ENCODE data around the gene CBX1.
"Not testable (repeated sequence)": the region's sequence is repeated elsewhere in the genome, so short reads cannot be mapped to it uniquely, and the experiment has no call there.

The CBX1 gene

DNA sequence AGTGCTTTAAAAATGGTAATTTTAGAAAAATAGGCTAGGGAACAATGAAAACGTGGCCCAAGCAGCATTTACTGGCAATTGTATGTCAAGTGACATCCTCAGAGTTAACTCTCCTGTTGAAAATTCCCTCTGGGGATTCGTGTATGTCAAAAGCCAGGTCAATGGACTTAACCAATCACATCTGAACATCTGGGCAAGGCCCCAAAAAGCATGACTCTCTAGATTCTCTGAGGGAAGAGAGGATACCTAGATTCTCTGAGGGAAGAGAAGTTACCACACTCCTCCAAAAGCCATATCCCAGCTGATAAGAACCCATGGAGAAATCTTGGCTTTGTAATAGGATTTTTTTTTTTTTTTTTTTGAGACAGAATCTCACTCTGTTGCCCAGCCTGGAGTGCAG lies 29.6 kb downstream of the CBX1 start:
- DNase-seq: no peak

DNA sequence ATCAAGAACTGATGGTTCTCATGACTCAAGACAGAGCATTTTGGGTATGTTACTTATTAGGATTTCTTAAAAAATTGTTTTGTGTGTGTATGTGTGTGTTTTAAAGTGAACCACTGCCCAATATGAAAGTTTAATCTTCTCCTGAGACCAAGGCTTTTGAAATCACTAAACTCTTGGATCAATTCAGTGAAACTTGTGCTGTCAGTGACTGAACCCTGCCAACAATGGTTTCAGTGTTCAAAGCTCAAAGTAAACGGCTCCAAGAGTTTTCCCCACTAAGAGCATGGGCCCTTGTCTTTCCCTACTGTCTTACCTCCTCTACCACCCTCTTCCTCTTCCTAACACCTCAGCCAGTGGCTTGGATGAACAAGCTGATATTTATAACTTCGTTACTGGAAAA lies 31.1 kb downstream of the CBX1 start:
- DNase-seq: no peak

DNA sequence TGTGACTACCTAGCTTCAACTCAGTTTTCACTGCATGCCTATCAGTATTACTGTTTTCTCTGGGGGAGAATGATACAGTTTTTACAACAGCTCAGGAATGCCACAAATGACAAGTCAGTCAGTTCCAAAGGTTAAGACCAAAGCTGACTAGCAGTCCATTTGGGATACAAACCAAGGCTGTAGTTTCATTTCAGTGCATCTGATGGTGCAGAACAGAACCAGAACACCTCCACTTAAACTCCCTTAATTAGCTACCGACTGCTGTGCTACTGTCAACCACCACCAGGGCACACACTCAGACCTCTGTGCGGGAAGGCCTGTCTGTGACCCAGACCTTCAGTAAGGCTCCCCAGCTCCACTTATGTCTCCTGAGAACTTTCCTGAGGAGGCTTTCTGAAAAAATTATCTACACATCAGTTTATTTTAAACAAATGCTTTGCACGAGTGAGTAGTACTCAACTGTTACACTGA lies 32.8 kb downstream of the CBX1 start:
- DNase-seq: peak in 1 of 3 experiments; percentile 8

DNA sequence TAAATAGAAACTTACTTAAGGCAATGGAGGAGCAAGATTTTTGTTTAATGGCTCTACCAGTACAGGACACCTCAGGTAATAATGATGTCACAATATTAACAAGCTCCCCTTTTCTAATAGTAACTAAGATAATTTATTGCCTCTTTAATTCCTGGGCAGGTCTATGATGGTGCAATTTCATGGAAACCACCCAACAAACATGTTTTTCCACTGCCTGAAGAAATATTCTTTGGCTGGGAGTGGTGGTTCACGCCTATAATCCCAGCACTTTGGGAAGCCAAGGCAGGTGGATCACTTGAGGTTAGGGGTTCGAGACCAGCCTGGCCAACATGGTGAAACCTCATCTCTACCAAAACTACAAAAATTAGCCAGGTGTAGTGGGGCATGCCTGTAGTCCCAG lies 33.5 kb downstream of the CBX1 start:
- DNase-seq: not testable (repeated sequence)

DNA sequence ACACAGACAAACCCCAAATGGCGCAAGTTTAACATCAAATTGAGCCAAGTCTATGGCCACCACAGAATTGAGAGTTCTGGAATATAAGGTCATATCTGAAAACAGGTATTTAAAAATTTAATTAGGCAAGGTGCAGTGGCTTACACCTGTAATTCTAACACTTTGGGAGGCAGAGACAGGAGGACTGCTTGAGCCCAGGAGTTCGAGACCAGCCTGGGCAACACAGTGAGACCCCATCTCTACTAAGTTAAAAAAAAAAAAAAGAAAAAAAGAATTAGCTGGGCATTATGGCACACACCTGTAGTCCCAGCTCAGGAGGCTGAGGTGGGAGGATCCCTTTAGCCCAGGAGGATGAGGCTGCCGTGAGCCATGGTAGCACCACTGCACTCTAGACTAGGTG lies 34.0 kb downstream of the CBX1 start:
- no peak for DNase-seq

DNA sequence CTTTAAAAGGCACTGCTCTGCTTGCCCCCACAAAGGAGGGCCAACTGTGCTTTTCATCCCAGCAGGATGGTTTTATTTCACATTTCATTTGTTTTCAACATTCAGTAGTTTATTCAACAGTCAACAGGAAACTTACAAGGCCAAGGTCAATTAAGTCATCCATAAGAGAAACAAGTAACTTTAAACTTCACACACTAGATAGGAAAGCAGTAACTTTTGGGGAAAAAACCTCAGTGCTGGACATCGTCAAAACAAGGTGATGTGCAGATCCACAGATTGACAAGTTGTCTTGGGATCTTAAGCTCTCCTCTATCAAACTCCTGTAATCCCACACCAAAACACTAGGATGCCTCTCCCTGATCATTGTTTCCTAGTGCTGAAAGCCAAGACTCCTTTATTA lies 34.6 kb downstream of the CBX1 start:
- DNase-seq: no peak

DNA sequence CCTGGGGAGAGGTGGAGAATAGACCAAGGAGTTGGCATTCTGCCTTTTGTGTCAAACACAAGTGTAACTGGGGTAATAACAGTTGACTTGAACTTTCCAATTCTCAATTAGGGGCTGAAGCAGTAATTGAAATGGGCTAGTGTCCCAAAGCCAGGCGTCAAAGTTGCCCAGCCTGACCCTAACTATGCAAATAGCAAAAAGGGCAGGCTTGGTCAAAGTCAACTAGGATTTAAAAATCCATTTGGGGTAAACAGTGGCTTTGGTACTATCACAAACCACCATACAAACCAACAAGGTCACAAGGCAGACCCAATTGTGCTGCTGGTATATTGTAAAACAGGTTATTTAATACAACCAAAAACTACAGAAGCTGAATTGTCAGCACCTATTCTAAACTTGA lies 35.1 kb downstream of the CBX1 start:
- no peak for DNase-seq

DNA sequence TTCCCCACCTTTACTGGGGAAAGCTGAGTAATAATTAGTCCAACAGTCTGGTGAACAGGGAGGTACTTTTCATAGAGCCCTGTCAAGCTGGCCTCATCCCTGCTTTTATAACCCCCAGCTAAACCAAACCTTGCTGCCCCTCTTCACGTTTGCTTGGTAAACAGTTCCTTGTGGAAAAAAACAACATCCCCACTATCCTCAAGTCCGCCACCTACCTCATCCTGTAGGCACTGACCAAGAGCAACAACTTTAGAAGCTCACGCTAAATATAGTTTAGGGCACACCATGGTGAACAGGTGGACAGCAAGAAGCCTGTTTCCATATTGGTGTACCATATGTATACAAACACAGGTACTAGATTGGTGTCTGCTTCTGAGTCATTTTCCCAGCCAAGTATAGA lies 36.6 kb downstream of the CBX1 start:
- no peak for DNase-seq

DNA sequence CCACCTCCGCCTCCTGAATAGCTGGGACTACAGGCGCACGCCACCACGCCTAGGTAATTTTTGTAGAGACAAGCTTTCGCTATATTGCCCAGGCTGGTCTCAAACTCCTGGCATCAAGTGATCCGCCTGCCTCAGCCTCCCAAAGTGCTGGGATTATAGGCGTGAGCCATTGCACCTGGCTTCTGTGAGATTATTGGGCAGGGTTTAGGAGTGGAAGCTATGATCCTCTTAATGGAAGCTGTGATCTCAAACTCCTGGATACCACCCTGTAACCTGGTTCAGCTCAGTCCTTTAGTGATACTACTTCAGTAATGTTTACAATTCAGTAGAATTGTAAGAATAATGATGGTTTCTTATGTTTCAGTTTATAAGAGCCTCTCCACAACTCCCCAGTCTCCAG lies 39.0 kb downstream of the CBX1 start:
- DNase-seq: no peak

DNA sequence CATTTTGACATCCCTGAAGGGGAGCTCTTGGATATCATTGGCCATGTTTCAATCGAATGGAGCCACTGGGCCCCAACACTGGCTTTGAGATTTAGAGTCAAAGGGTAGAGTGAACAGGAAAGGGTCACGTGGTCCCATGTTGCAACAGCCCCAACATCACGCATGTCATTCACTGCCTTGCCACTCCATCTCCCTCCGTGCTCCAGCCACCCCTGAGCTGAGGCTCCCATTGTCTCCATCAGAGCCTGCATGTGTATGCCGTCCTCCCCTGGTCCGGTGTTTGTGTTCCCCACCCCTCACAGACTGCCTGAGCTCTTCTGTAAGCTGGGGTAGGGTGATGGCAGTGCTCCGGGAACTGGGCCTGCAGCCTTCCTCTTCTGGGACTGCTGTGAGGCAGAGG lies 41.0 kb downstream of the CBX1 start:
- DNase-seq: no peak

DNA sequence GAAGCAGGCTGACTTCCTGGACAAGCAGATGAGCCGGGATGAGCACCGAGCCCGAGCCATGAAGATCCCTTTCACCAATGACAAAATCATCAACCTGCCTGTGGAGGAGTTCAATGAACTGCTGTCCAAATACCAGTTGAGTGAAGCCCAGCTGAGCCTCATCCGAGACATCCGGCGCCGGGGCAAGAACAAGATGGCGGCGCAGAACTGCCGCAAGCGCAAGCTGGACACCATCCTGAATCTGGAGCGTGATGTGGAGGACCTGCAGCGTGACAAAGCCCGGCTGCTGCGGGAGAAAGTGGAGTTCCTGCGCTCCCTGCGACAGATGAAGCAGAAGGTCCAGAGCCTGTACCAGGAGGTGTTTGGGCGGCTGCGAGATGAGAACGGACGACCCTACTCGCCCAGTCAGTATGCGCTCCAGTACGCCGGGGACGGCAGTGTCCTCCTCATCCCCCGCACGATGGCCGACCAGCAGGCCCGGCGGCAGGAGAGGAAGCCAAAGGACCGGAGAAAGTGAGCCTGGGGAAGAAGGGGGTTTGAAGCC lies 42.1 kb downstream of the CBX1 start:
- no peak for DNase-seq

DNA sequence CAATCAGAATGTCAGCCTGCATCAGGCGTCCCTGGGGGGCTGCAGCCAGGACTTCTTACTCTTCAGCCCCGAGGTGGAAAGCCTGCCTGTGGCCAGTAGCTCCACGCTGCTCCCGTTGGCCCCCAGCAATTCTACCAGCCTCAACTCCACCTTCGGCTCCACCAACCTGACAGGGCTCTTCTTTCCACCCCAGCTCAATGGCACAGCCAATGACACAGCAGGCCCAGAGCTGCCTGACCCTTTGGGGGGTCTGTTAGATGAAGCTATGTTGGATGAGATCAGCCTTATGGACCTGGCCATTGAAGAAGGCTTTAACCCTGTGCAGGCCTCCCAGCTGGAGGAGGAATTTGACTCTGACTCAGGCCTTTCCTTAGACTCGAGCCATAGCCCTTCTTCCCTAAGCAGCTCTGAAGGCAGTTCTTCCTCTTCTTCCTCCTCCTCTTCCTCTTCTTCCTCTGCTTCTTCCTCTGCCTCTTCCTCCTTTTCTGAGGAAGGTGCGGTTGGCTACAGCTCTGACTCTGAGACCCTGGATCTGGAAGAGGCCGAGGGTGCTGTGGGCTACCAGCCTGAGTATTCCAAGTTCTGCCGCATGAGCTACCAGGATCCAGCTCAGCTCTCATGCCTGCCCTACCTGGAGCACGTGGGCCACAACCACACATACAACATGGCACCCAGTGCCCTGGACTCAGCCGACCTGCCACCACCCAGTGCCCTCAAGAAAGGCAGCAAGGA lies 42.7 kb downstream of the CBX1 start:
- DNase-seq: no peak

DNA sequence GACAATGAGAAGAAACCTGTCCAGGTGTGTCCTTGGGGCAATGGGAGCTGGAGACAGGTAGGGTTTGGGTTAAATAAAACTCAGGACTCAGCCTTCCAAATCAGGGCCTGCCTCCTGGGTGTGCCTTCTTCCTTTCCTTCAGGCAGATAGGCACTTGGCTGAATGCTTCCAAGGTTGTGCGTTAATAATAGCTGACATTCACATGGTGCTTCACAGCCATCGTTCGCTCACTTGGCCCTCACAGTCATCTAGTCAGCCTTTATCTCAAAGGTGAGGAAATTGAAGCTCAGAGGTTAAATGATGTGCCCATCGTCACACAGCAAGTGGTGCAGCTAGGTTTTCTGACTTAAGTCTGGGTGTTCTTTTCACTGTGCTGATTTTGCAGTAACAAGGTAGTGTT lies 43.7 kb downstream of the CBX1 start:
- no peak for DNase-seq

DNA sequence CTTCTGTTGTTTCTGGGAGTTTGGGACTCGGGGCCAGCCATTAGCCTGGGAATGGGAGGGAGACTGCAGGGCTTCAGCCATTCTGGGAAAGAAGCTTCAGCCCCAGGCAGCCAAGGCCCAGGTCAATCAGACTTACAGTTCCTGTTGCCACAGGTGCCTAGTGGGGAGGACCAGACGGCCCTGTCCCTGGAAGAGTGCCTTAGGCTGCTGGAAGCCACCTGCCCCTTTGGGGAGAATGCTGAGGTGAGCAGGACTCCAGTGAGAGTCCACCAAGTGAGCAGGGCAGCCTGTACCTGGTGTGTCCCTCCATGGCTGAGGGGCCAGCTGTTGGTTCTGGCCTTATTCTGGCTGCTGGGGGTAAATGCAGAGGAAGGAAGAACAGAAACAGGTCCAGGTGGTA lies 44.4 kb downstream of the CBX1 start:
- DNase-seq: no peak

DNA sequence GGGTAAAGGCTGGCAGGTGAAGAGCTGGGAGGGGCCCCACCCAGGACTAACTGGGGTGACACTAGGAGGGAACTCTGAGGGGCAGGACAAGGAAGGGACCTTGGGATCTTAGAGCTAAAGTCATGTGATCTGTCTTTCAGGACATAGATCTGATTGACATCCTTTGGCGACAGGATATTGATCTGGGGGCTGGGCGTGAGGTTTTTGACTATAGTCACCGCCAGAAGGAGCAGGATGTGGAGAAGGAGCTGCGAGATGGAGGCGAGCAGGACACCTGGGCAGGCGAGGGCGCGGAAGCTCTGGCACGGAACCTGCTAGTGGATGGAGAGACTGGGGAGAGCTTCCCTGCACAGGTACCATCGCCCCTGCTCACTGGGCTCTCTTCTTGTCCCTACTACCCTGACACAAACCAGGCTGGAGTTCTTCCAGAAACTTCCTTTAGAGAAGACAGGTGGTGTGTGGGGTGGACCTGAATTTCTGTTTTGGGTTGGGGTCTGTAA lies 45.0 kb downstream of the CBX1 start:
- no peak for DNase-seq

DNA sequence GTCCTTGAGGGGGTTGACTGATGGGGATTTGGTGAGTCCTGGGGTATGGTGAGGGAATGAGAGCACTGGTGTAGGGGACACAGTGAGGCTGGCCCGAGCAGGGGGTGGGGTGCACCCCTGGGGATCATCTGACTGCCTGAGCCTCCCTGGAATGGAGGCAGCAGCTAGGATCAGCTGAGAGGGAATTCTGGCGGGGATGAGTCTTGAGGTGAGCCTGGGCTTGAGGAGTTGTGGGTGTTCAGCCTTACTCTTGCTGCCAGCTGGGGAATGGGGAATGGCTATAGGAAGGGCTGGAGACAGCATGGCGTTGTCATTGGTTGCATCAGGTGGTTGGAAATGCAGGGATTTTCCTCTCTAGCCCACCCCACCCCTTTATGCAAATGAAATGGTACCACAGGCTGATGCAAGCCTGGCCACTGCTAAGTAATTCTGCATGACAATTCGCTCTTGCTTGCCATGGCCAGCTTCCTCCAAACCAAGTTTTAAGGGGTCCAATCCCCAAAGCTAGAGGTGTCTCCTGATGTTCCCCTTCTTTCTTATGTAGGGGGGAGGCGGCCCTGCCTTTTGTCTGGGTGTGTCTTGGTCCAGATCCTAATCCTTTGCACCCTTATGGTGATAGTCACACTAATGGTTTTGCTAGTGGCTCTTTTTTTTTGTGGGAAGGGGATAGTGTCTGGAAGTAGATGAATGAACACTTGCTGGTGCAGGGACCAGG lies 45.6 kb downstream of the CBX1 start:
- DNase-seq: no peak

DNA sequence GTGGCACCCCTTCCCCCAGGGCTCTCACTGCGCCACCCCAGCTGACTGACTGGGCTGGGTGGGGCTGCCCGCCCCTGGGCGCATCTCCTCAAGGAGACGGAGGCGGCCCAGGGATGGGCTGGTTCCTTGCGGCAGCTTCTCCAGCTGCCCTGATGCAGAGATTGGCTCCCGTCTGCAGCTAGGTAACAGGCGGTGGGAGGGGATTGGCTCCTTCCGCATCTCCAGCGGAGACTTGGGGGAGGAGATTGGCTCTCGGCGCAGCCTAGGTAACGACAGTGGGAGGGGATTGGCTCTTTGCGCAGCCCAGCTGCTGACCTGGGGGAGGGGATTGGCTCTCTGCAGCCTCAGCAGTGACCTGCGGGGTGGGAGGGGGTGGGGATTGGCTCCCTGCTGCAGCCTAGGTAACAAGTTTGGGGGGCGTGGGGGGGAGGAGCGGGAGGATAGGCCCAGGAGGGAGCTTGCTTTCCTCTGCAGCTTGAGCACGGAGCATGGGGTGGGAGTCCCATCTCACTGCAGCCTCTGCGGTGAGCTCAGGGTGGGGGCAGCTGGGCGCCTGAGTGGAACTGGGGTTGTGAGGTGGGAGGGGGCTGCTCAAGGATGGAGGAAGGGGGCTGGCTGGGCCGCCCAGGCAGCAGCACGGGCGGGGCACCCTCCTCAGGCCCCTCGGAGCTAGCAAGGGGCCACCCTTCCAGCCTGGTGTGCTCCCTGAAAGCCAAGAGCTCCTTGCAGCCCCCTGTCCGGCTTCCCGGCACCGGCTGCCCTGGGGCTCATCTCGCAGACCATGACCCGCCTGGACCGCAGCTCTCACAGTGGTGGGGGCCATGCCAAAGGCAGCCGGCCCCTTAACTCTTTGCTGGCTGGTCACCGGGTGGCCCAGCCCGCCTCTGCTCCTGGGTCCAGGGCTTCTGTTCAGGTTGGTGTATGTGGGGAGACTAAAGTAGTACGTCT lies 46.8 kb downstream of the CBX1 start:
- DNase-seq: peak; percentile 91 to 97 (median 94)

DNA sequence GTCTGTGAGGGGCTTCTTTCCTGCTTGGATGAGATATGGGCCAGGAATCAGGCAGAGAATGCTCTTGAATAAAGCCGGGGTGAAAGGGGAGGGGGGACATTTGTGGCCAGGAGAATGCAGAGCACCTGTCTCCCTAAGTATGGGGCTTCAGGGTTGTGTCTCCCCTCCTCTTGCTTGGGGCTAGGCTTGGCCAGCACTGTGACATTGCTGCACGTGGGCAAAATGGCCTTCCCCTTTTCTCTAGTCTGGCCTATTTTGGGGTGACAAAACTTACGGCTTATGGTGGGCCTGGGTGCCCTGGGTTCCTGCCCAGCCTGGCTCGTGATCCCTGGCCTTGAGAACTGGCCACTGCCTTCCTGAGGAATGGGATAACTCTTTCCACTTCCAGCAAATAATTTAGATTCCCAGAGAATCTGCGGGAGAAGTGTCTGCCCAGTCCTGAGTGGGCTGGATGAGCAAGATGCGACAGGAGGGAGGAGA lies 47.5 kb downstream of the CBX1 start:
- no peak for DNase-seq

DNA sequence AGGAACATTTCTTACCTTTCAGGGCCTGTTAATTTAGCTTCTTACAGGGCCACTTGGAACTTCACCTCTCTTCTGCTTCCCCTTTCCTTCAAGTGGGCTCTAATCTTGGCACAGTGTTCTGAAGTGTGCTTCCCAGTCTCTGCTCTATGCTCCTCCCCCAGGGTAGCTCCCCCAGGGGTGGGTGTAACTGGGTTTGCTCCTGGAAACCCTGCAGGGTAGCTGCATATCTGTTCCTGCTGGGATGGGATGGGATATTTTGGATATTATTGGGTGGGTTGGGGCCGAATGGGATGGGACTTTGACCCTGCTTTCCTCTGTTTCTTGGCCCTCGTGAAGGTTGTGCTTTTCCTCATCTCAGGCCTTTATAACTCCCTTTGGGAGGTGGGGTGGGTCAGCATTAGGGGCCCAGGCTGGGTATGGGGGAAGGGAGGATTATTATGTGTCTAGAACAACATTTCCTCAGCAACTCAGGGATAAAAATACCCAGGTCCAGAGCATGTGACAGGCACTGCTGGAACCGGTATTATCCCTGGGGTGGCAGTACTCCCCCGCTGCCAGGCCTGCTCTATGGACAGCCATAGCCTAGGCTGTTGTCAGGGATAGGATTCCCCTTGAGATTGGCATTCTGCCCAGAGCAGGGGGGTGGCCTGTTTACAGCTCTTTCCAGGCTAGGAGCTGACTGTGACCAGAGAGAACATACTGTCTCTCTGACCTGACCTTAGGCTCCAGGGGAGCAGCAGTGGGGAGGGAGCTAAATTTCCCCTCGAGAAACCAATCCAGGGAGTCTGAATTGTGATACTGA lies 48.1 kb downstream of the CBX1 start:
- peak; percentile 63 to 86 (median 82) for DNase-seq

DNA sequence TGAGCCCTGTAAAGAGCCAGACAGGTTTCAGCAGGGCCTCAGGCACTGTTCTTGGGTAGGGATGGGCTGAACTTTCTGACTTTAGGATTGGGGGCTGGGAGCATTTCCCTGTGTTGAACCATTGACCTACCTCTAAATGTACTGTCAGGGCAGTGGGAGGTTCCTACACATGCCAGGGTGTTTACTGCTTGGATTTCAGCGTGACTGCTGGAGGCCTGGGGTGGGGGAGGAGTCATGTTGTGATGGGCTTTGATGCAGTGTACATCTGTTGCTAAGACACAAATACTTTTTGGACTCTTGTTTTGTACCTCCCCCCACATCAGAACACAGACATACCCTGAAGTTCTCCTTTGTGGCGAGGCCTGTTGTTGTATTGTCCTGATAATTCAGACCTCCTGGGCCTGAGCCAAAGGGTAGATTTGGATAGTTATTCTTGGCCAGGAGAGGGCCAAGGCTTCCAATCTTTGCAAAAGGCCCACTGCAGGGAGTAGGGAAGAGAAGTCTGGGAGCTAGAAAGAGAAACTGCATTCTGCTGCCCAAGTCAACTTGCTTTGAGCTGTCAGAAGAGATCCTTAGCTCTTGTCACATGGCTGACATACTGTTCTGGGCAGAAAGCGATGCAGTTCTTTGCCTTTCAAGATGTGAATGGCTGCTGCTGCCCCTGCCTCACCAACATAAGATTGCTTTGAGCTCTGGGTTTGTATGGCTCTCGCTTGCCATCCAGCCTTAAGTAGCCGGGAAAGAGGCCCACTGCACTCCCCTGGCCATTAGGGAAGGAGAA lies 49.4 kb downstream of the CBX1 start:
- no peak for DNase-seq

DNA sequence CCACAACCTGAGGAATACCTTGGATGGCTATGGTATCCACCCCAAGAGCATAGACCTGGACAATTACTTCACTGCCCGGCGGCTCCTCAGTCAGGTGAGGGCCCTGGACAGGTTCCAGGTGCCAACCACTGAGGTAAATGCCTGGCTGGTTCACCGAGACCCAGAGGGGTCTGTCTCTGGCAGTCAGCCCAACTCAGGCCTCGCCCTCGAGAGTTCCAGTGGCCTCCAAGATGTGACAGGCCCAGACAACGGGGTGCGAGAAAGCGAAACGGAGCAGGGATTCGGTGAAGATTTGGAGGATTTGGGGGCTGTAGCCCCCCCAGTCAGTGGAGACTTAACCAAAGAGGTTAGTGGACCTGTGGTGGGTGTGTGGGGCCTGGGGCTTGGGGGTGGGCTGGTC lies 50.0 kb downstream of the CBX1 start:
- DNase-seq: no peak

All from NCI-H1417 (cell line).